NCI-H2107 treated with DMSO at 0.1 percent for 48 hours (cell line): ENCODE measurements around the gene ZNF70.

Source experiments
- DNase-seq: peaks from one replicate; lab custom pipeline; 2025; ENCODE audit not compliant: unreplicated experiment; lab: John Stamatoyannopoulos, UW

The ZNF70 gene

DNA sequence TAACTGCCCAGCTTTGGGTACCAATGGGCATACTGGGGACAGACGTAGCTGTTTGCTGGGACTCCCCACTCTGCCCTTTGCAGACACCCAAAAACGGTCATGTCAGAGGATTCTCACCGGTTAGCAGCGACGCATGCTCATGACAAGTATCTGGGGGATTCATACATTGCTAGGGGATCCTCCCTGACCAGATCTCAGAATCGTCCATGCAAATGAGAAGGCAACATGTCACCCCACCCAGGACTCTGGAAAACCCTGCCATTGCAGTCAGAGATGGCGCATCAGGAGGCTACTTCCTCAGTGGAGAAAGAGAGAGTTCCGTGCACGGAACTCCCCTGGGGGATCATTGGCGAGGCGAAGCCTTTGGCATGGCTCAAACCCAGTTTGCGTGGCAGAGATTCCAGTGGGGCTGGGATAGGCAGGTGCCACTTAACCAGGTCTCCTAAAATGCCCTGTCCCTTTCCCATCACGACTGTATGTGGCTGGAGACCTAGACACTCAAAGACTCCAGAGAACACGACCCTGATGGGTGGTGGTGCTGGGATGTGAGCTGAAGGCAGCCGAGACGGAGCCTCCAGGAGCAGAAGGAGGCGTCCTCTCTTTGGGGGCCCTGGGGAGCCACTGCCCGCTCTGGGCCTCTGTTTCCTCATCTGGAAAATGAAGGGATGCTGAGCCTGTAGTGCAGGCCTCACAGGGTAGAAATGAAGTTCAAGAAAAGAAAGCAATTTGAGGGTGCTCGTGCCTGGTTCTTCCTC, 55.2 kb downstream of the ZNF70 start:
- DNase-seq = no peak

DNA sequence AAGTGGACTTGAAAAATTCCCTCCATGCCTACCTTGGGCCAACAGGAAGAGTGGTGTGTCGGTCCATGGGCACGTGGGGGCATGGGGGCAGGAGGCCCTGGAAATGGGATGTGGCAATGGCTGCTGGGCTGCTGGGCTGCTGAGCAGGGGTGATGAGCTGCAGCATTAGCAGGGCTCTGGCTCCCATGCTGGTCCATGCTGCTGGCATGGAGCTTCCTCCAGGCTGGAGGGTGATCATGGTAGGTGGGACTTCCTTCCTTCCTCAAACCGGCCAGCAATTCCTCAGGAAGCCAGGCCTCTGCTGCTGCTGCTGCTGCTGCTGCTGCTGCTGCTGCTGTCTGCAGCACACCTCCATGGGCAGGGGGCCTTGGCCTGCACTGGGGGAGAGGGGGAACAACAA, 55.8 kb downstream of the ZNF70 start:
- no peak for DNase-seq

- no peak for DNase-seq
Observed at GRCh38 chr22:23693979-23694680, 56.8 kb downstream of the ZNF70 start.

GRCh38 chr22:23692598-23693291, 58.2 kb downstream of the ZNF70 start:
- DNase-seq = no peak

DNA sequence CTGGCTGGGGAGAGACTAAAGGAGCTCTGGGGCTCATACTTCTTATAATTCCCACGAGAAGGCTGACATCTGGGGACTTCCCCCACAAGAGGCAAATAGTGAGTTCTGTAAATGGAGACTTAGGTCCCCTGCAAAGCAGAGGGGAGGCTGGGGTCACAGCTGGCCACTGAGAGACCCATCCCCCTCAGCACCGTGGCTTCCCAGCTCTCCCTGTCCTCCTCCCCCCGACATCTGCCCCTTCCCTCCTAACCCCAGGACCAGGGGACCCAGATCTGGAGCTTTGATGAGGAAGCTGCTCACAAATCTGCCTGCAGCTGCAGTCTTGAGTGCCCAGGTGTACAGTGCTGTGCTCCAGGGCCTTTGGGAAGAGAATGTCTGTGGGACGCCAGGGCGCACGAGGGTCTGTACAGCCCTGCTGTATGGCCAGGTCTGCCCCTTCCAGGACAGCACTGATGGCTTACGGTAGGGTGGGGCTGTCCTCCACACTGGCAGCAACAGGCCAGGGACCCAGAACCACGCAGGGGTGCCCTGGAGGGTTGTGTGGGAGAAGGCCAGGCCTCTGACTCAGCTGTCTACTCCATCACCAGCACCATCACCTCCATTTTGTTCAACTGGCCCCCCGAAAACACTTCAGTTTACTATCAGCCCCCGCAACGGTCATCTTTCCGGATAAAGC, 59.0 kb downstream of the ZNF70 start:
- DNase-seq = no peak

DNA sequence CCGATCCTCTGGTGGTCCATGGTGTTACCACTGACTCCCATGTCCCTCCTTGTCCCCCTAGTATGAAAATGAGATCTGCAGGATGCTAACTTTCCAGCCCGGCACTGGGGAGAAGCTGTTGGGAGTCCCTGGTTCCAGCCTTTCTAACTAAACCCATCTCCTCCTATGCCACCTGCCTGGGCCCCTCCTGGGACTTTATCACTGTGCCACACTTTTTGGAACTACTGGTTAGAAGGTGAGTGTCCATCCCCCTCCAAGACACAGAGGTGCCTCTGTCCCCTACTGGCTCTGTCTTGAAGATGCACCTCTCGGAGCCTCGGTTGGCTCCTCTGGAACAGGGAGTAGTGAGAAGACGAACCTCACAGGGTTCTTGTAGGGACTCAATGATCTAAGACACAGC, 60.2 kb downstream of the ZNF70 start, which contains the start of gene RGL4:
Gene RGL4 (plus strand): TSS at position 301 of the 400 bp plus-strand sequence. CDS start 1,018 bp downstream, outside the sequence.
- no peak for DNase-seq

DNA sequence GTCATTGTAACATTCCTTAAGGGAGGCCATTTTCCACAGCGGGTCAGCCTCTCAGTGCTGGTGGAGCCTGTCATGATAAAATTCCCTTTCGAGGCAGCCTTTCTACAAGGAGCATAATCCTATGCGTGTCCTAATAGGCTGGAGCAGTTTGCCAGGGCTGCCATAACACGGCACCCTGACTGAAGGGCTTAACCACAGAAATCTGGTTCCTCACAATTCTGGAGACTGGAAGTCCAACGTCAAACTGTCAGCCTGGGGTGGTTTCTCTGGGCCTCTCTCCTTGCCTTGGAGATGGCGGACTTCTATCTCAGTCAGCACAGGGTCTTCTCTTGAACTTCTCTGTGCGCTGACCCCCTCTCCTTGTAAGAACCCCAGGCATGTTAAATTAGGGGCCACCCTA, 61.5 kb downstream of the ZNF70 start:
- DNase-seq = no peak
